Osteocyte (in vitro differentiated cells): ENCODE data around the gene DUSP15. TPM values are rescaled to one million over a fixed set of nuclear protein-coding genes. Genes with fewer than 3 reads are reported as not detected.

Experiments used
- DNase-seq: peaks from one replicate; pipeline ENCODE4 v3.0.0; 2021; ENCODE audit warnings: mixed read lengths; ENCODE audit not compliant: unreplicated experiment; ENCODE audit errors: extremely low spot score
- H3K27ac Mint-ChIP-seq: one replicate; pipeline ENCODE4 v1.8.0; 2021; ENCODE audit warnings: mild to moderate bottlenecking, mixed read lengths; ENCODE audit not compliant: unreplicated experiment
- H3K27me3 Mint-ChIP-seq: one replicate; pipeline ENCODE4 v1.8.0; 2021; ENCODE audit warnings: mixed read lengths; ENCODE audit not compliant: unreplicated experiment
- H3K36me3 Mint-ChIP-seq: one replicate; pipeline ENCODE4 v1.8.0; 2021; ENCODE audit warnings: mixed read lengths; ENCODE audit not compliant: unreplicated experiment
- H3K4me1 Mint-ChIP-seq: one replicate; pipeline ENCODE4 v1.8.0; 2021; ENCODE audit warnings: mixed read lengths; ENCODE audit not compliant: unreplicated experiment
- H3K4me3 Mint-ChIP-seq: one replicate; pipeline ENCODE4 v1.8.0; 2021; ENCODE audit warnings: mild to moderate bottlenecking, moderate library complexity, mixed read lengths; ENCODE audit not compliant: unreplicated experiment
- H3K9me3 Mint-ChIP-seq: one replicate; pipeline ENCODE4 v1.8.0; 2021; ENCODE audit warnings: mixed read lengths; ENCODE audit not compliant: unreplicated experiment
- total RNA-seq: library from RNA; stranded (reverse); gene quantifications from 2 replicates; pipeline ENCODE4 v1.2.1, GENCODE V29; 2021
- TF ChIP-seq, protein P1 (sequence below): fragments of 200-600 bp; sonication (generic); IDR thresholded peaks from 2 replicates; pipeline ENCODE4 v1.5.0; 2021; ENCODE audit warnings: antibody characterized with exemption, mild to moderate bottlenecking, moderate library complexity

DUSP15 gene
- total RNA-seq, 1 donor from 2014 or later: 3.2 TPM

DNA sequence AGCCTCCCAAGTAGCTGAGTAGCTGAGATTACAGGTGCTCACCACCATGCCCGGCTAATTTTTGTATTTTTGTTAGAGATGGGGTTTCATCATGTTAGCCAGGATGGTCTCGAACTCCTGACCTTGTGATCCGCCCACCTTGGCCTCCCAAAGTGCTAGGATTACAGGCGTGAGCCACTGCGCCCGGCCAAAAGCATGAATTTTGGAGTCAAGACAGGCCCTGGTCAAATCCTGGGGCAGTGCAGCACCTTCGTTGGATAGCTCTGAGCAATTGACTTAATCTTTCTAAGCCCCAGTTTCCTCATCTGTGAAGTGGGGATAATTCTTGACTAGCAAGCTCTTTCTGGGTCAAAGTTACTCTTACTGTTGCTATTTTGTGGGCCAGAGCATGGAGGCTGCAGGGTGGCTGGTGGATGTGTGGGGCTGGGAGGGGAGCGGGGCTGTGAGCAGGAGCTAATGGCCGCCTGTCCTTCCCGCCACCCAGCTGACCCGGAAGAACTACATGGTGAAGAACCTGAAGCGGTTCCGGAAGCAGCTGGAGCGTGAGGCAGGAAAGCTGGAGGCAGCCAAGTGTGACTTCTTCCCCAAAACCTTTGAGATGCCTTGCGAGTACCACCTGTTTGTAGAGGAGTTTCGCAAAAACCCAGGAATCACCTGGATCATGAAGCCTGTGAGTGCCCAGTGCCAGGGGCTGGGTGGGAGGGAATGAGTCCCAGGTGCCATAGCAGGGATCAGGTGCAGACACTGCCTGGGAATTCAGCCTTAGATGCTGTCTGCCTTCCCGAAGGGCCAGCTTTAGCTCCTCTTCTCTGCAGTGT lies 39.1 kb upstream of the DUSP15 start:
- no peak overlapping the region for H3K27ac Mint-ChIP-seq
- H3K36me3 Mint-ChIP-seq: no peaks in the 10 kb centered on the region
- H3K4me1 Mint-ChIP-seq: no peaks in the 10 kb centered on the region
- DNase-seq: no peak
- H3K4me3 Mint-ChIP-seq: no peak overlapping the region
- TF ChIP-seq, protein P1, sequence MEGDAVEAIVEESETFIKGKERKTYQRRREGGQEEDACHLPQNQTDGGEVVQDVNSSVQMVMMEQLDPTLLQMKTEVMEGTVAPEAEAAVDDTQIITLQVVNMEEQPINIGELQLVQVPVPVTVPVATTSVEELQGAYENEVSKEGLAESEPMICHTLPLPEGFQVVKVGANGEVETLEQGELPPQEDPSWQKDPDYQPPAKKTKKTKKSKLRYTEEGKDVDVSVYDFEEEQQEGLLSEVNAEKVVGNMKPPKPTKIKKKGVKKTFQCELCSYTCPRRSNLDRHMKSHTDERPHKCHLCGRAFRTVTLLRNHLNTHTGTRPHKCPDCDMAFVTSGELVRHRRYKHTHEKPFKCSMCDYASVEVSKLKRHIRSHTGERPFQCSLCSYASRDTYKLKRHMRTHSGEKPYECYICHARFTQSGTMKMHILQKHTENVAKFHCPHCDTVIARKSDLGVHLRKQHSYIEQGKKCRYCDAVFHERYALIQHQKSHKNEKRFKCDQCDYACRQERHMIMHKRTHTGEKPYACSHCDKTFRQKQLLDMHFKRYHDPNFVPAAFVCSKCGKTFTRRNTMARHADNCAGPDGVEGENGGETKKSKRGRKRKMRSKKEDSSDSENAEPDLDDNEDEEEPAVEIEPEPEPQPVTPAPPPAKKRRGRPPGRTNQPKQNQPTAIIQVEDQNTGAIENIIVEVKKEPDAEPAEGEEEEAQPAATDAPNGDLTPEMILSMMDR: no peak
- H3K27me3 Mint-ChIP-seq: peaks cover 13% of the 10 kb centered on the region
- no peaks in the 10 kb centered on the region for H3K9me3 Mint-ChIP-seq

DNA sequence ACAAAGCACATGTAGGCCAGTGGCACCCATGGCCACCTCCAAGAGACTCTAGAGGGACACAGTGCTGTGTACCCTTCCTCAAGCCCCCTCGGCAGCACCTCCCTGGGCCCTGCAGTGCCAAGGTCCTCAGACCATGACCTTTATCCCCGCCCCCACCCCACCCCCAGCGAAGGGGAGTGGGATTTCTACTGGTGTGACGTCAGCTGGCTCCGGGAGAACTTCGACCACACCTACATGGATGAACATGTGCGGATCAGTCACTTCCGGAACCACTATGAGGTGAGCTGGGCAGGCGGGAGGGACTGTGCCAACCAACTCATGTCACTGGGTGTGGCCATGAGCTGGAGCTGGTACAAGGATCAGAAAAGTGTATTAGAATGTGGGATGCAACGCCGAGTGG lies 38.1 kb upstream of the DUSP15 start:
- H3K4me1 Mint-ChIP-seq: no peaks in the 10 kb centered on the region
- H3K9me3 Mint-ChIP-seq: no peaks in the 10 kb centered on the region
- H3K4me3 Mint-ChIP-seq: no peak overlapping the region
- H3K27me3 Mint-ChIP-seq: peaks cover 12% of the 10 kb centered on the region
- no peaks in the 10 kb centered on the region for H3K36me3 Mint-ChIP-seq
- no peak for DNase-seq
- H3K27ac Mint-ChIP-seq: no peak overlapping the region
- TF ChIP-seq, protein P1: no peak

DNA sequence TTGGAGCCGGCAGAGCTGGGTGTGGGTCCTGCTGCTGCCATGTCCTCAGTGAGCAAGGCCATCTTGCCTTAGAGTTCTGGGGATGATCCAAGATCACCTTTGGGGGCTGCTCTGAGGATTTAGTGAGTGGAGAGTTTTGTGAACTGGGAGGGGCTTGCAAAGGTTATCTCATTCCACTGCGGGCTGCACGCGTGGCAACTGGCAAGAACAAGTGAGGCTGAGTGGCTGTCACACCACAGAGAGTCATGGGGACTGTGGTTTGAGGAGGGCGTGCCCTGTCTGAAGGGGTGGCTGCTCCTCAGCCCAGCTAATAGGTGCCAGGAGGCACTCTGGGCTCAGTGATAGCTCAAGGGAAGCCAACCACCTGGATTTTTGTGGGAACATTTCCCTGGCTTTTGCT lies 37.7 kb upstream of the DUSP15 start:
- peaks cover 11% of the 10 kb centered on the region for H3K27me3 Mint-ChIP-seq
- no peak overlapping the region for H3K27ac Mint-ChIP-seq
- no peaks in the 10 kb centered on the region for H3K4me1 Mint-ChIP-seq
- no peak overlapping the region for H3K4me3 Mint-ChIP-seq
- TF ChIP-seq, protein P1: no peak
- no peaks in the 10 kb centered on the region for H3K9me3 Mint-ChIP-seq
- no peak for DNase-seq
- H3K36me3 Mint-ChIP-seq: no peaks in the 10 kb centered on the region

DNA sequence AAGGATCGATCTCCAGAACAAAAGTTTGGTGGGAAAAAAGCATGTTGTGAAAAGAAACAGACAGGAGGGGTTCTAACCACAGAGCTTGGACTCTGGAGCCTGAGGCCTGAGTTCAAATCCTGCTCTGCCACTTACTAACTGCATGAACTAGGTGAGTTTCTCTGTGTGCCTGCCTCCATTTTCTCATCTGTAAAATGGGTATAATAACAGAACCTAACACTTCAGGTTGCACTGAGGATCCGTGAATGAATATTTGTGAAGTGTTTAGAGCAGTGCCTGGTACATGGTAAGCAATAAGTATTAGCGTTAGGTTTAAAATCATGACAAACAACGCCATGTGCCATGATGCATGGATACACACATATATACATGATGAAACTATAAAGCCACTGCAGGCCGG lies 36.7 kb upstream of the DUSP15 start:
- Mint-ChIP-seq H3K4me3 (no peak overlapping the region), H3K9me3 (no peaks in the 10 kb centered on the region), H3K27me3 (peaks cover 11% of the 10 kb centered on the region), H3K36me3 (no peaks in the 10 kb centered on the region), H3K4me1 (no peaks in the 10 kb centered on the region), H3K27ac (no peak overlapping the region)
- no peak for DNase-seq
- TF ChIP-seq, protein P1: no peak

DNA sequence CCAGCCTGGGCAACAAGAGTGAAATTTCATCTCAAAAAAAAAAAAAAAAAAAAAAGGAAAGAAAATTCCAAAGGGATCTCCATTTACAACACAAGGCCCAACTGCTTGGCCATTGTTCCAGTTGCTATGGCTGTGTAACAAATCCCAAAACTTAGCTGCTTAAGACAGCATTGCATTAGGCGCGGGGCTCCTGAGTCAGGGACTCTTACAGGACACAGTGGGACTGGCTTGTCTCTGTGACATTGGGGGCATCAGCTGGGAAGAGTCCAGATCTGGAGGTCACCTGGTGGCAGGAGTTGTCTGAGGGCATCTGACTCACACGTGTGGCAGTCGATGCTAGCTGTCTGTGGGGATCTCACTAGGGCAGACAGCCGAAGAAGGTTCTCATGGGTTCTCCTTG lies 35.7 kb upstream of the DUSP15 start:
- no peaks in the 10 kb centered on the region for H3K4me1 Mint-ChIP-seq
- DNase-seq: no peak
- H3K27ac Mint-ChIP-seq: no peak overlapping the region
- no peaks in the 10 kb centered on the region for H3K9me3 Mint-ChIP-seq
- H3K36me3 Mint-ChIP-seq: no peaks in the 10 kb centered on the region
- no peak overlapping the region for H3K4me3 Mint-ChIP-seq
- TF ChIP-seq, protein P1: no peak
- H3K27me3 Mint-ChIP-seq: peaks cover 11% of the 10 kb centered on the region
